ENCODE data around the gene CNOT4. TPM values are rescaled to one million over a fixed set of nuclear protein-coding genes. Genes with fewer than 3 reads are reported as not detected.

The CNOT4 gene
- total and polyA plus RNA-seq, 2 of the 8 experiments (the other 6 are each of a cell fraction or from before 2014, with no cell fraction given): 10.9 to 25.8 TPM

GRCh38 chr7:135368416-135369186 is 141.3 kb downstream of the CNOT4 start:
- no peaks in the 10 kb centered on the region for H3K27me3 ChIP-seq (replicated peaks in 1 of 4; ENCODE audit: control insufficient read depth in 3 of 4, extremely low read depth in 1 of 4, insufficient read depth in 3 of 4, low read length in 3 of 4)
- no peaks in the 10 kb centered on the region for H3K79me2 ChIP-seq (ENCODE audit: control insufficient read depth in 1 of 2, insufficient read depth in 2 of 2, low read length in 2 of 2)
- FAIRE-seq (no peak), DNase-seq (ENCODE audit: low read depth in 1 of 2, low spot score in 2 of 2) (no peak)
- no peak overlapping the region for H4K91ac ChIP-seq (replicated peaks; ENCODE audit: insufficient read length, low read length)
- H3K9me3 ChIP-seq (ENCODE audit: insufficient read depth in 2 of 2, low read depth in 1 of 2, low read length in 1 of 2): no peaks in the 10 kb centered on the region
- WGBS, 2 experiments (ENCODE audit: extremely low coverage in 1 of 2, insufficient coverage in 1 of 2, insufficient read length in 1 of 2, insufficient replicate concordance in 2 of 2, low coverage in 1 of 2, low lambda C conversion rate in 2 of 2, missing lambda C conversion rate in 1 of 2): 94% methylated on average over 5 of the region's 5 CpGs; no CpG with 5 or more reads in 1 of the 2 experiments
- no peaks in the 10 kb centered on the region for H3K4me1 ChIP-seq (replicated peaks in 1 of 4; ENCODE audit: control insufficient read depth in 3 of 4, insufficient read depth in 4 of 4, low read length in 3 of 4)
- no peak overlapping the region for H3K18ac ChIP-seq (ENCODE audit: extremely low read depth, low read length)
- H3K4me2 ChIP-seq (ENCODE audit: insufficient read depth in 1 of 2, low read depth in 2 of 2, low read length in 2 of 2): no peak overlapping the region
- ChIA-PET CTCF (ENCODE audit: partially characterized antibody) (no interaction called here), POLR2A (ENCODE audit: partially characterized antibody) (no interaction called here)
- H2AFZ ChIP-seq (ENCODE audit: low read length): no peak overlapping the region
- H4K8ac ChIP-seq (ENCODE audit: extremely low read depth, insufficient read depth, low read length): no peak overlapping the region
- H3K56ac ChIP-seq (replicated peaks; ENCODE audit: insufficient read length, low read depth, low read length): no peak overlapping the region
- H2BK120ac ChIP-seq (replicated peaks; ENCODE audit: low read depth, low read length): no peak overlapping the region
- no peak overlapping the region for H2AK5ac ChIP-seq (ENCODE audit: low read depth, low read length)
- H3K4me3 ChIP-seq (ENCODE audit: extremely low read depth in 1 of 4, insufficient read depth in 2 of 4, low read depth in 3 of 4, low read length in 4 of 4): no peak overlapping the region
- H3K27ac ChIP-seq (ENCODE audit: low read depth, low read length): no peak overlapping the region
- TF ChIP-seq EP300 (IDR thresholded peaks at IDR 0.05; ENCODE audit: borderline replicate concordance in 1 of 2, low read depth in 2 of 2, low read length in 2 of 2): no peak
- no peak for TF ChIP-seq GTF2F1 (IDR thresholded peaks at IDR 0.05; ENCODE audit: borderline replicate concordance, low read depth, low read length)
- TF ChIP-seq POU5F1 (IDR thresholded peaks at IDR 0.05; ENCODE audit: low read depth, low read length): no peak
- H3K79me1 ChIP-seq (ENCODE audit: low read depth, low read length): no peaks in the 10 kb centered on the region
- no peak overlapping the region for H3K23ac ChIP-seq (ENCODE audit: insufficient read length)
- H4K20me1 ChIP-seq (replicated peaks in 1 of 2; ENCODE audit: control insufficient read depth in 1 of 2, insufficient read depth in 2 of 2, low read length in 2 of 2): no peaks in the 10 kb centered on the region
- H3K4ac ChIP-seq (replicated peaks; ENCODE audit: insufficient read length, low read depth, low read length): no peak overlapping the region
- H3K23me2 ChIP-seq (ENCODE audit: low read depth, low read length): no peaks in the 10 kb centered on the region
- H2BK20ac ChIP-seq (ENCODE audit: low read length): no peak overlapping the region
- H2BK12ac ChIP-seq (ENCODE audit: low read depth, low read length): no peak overlapping the region
- H3K36me3 ChIP-seq (ENCODE audit: control insufficient read depth in 2 of 4, insufficient read depth in 4 of 4, low read length in 3 of 4): no peaks in the 10 kb centered on the region
- H4K5ac ChIP-seq (ENCODE audit: insufficient read length, low read depth, low read length): no peak overlapping the region
- no peak overlapping the region for H2BK5ac ChIP-seq (ENCODE audit: low read depth, low read length)
- no peak overlapping the region for H3K14ac ChIP-seq (ENCODE audit: insufficient read length)
- H2BK15ac ChIP-seq (ENCODE audit: low read length): no peak overlapping the region
- H3K9ac ChIP-seq (replicated peaks in 1 of 4; ENCODE audit: extremely low read depth in 1 of 4, low read depth in 3 of 4, low read length in 3 of 4): no peak overlapping the region
